ENCODE measurements around the gene CBFA2T2.
A peak's percentile ranks its signal among the peaks of the same experiment; 100 is the strongest.

CBFA2T2 gene

GRCh38 chr20:33684533-33685327 lies 194.8 kb downstream of the CBFA2T2 start:
- Histone ChIP-seq H3K36me3 (peaks cover 0 to 43% (median 19%) of the 10 kb centered on the region in 11 experiments; a peak in 16 of 22 replicates), H4K20me1 (peaks cover 0 to 60% (median 55%) of the 10 kb centered on the region in 11 experiments; a peak in 18 of 22 replicates), H3K4me1 (peaks cover 38 to 92% (median 89%) of the 10 kb centered on the region in 10 experiments), H3K4me3 (peak overlapping the region; percentile 71 to 88 (median 82)), H3K9ac (peak overlapping the region; percentile 72 to 98 (median 95); a peak in 21 of 22 replicates), H3K9me3 (replicated peaks in 1 of 11) (no peaks in the 10 kb centered on the region), H3K27ac (peak overlapping the region in 10 of 11 experiments; percentile 46 to 96 (median 95); a peak in 18 of 22 replicates), H3K27me3 (no peaks in the 10 kb centered on the region), H3K4me2 (peak overlapping the region; percentile 76 to 98 (median 93))
- no peak for TF ChIP-seq Cebpa-rat (IDR thresholded peaks at IDR 0.05)

- Histone ChIP-seq H3K4me1 (peaks cover 46 to 90% (median 88%) of the 10 kb centered on the region in 10 experiments), H3K4me2 (peak overlapping the region; percentile 76 to 98 (median 93)), H3K9me3 (replicated peaks in 1 of 11) (no peaks in the 10 kb centered on the region), H3K27ac (peak overlapping the region in 10 of 11 experiments; percentile 46 to 96 (median 95); a peak in 20 of 22 replicates), H3K36me3 (peaks cover 0 to 35% (median 11%) of the 10 kb centered on the region in 11 experiments; a peak in 9 of 22 replicates), H3K27me3 (no peaks in the 10 kb centered on the region), H3K9ac (peak overlapping the region; percentile 72 to 98 (median 95); a peak in 21 of 22 replicates), H4K20me1 (peaks cover 0 to 52% (median 47%) of the 10 kb centered on the region in 11 experiments; a peak in 18 of 22 replicates), H3K4me3 (peak overlapping the region; percentile 71 to 88 (median 82))
- TF ChIP-seq Cebpa-rat (IDR thresholded peaks at IDR 0.05), result no peak
Observed at GRCh38 chr20:33685328-33686099, 195.6 kb downstream of the CBFA2T2 start.

DNA sequence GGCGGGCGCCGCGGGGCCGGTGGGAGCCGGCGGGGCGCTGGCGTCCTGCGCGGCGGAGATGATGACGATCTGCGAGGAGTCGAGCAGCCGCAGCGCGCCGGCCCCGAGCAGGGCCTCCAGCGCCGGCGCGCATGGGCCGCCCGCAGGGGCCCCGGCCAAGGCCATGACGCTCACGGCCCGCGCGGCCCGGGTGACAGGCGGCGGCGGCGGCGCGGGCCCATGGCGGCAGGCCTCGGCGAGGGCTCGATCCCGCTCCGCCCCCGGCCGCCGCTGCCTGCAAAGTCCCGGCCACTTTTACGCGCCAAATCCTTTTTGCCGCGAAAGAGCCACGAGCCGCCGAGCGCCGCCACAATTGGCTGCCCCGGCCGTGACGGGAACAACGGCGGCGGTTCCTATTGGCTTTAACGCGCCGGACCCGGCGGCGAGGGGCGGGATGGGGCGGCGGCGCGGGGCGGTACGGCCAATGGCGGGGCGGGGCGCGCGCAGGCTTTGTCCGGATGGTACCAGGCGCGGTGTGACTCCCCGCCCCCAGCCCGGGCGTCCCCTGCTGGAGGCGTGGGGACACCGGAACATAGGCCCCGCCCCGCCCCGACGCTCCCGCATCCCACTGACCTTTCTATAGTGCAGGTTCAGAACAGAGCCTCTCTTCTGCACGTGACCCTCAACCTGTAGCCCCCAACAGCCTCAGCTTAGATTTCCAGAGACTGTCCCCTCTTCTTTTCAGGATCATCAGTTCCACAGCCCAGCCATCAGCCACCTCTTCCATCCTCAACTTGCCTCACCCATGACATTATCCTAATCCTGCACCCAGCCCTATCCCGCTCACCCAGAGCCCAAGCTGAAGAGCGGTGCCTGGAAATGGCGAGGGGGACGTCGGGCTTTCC lies 196.4 kb downstream of the CBFA2T2 start, which contains the start of gene E2F1:
Gene E2F1 (minus strand): TSS at position 286 of the 884 bp plus-strand sequence. CDS start 121 bp downstream, at position 165.
- Histone ChIP-seq H3K9me3 (replicated peaks in 1 of 11) (no peaks in the 10 kb centered on the region), H3K27ac (peak within 1 kb of the TSS; percentile 12 to 96 (median 95); a peak in 21 of 22 replicates), H4K20me1 (peaks cover 0 to 43% (median 38%) of the 10 kb centered on the region in 11 experiments; a peak in 18 of 22 replicates), H3K4me1 (peaks cover 54 to 91% (median 88%) of the 10 kb centered on the region in 10 experiments), H3K36me3 (peaks cover 0 to 27% (median 9%) of the 10 kb centered on the region in 11 experiments; a peak in 7 of 22 replicates), H3K4me2 (peak within 1 kb of the TSS; percentile 84 to 98 (median 93)), H3K4me3 (peak within 1 kb of the TSS; percentile 71 to 88 (median 82)), H3K27me3 (no peaks in the 10 kb centered on the region), H3K9ac (peak within 1 kb of the TSS; percentile 72 to 98 (median 95); a peak in 21 of 22 replicates)
- no peak for TF ChIP-seq Cebpa-rat (IDR thresholded peaks at IDR 0.05)

DNA sequence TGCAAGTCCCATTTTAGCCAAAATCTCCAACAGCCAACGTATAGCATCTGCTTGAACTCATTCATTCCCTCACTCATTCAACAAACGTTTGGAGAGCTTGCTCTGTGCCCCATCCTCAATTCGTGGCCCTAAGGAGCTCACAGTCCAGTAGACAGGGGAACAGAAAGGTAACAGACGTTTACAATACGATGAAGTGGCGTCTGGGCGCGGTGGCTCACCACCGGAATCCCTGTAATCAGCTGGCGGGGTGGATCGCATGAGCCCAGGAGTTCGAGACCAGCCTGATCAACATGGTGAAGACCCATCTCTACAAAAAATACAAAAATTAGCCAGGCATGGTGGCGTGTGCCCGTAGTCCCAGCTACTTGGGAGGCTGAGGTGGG lies 197.1 kb downstream of the CBFA2T2 start:
- Histone ChIP-seq H3K4me1 (peaks cover 55 to 93% (median 90%) of the 10 kb centered on the region in 10 experiments), H3K4me2 (peak overlapping the region; percentile 82 to 96 (median 87)), H3K9ac (peak overlapping the region in 10 of 11 experiments; percentile 44 to 96 (median 58); a peak in 19 of 22 replicates), H3K27ac (peak overlapping the region; percentile 12 to 96 (median 85); a peak in 21 of 22 replicates), H3K27me3 (no peaks in the 10 kb centered on the region), H3K4me3 (peak overlapping the region in 8 of 10 experiments; percentile 35 to 88 (median 80); a peak in 13 of 20 replicates), H3K9me3 (replicated peaks in 1 of 11) (no peaks in the 10 kb centered on the region), H4K20me1 (peaks cover 0 to 37% (median 33%) of the 10 kb centered on the region in 11 experiments; a peak in 16 of 22 replicates), H3K36me3 (peaks cover 0 to 25% (median 9%) of the 10 kb centered on the region in 11 experiments; a peak in 7 of 22 replicates)
- no peak for TF ChIP-seq Cebpa-rat (IDR thresholded peaks at IDR 0.05)

- H3K36me3 ChIP-seq, result peaks cover 0 to 20% (median 9%) of the 10 kb centered on the region in 11 experiments; a peak in 7 of 22 replicates
- no peak for TF ChIP-seq Cebpa-rat (IDR thresholded peaks at IDR 0.05)
- peaks cover 58 to 93% (median 90%) of the 10 kb centered on the region in 10 experiments for H3K4me1 ChIP-seq
- peak overlapping the region; percentile 12 to 96 (median 85); a peak in 20 of 22 replicates for H3K27ac ChIP-seq
- peaks cover 0 to 32% (median 29%) of the 10 kb centered on the region in 11 experiments; a peak in 15 of 22 replicates for H4K20me1 ChIP-seq
- H3K27me3 ChIP-seq, result no peaks in the 10 kb centered on the region
- H3K9ac ChIP-seq, result peak overlapping the region in 10 of 11 experiments; percentile 44 to 96 (median 58); a peak in 19 of 22 replicates
- peak overlapping the region in 4 of 10 experiments; percentile 80 to 88 (median 84); a peak in 1 of 20 replicates for H3K4me3 ChIP-seq
- no peaks in the 10 kb centered on the region for H3K9me3 ChIP-seq (replicated peaks in 1 of 11)
- peak overlapping the region; percentile 82 to 96 (median 87) for H3K4me2 ChIP-seq
Observed at GRCh38 chr20:33687370-33687915, 197.5 kb downstream of the CBFA2T2 start.

DNA sequence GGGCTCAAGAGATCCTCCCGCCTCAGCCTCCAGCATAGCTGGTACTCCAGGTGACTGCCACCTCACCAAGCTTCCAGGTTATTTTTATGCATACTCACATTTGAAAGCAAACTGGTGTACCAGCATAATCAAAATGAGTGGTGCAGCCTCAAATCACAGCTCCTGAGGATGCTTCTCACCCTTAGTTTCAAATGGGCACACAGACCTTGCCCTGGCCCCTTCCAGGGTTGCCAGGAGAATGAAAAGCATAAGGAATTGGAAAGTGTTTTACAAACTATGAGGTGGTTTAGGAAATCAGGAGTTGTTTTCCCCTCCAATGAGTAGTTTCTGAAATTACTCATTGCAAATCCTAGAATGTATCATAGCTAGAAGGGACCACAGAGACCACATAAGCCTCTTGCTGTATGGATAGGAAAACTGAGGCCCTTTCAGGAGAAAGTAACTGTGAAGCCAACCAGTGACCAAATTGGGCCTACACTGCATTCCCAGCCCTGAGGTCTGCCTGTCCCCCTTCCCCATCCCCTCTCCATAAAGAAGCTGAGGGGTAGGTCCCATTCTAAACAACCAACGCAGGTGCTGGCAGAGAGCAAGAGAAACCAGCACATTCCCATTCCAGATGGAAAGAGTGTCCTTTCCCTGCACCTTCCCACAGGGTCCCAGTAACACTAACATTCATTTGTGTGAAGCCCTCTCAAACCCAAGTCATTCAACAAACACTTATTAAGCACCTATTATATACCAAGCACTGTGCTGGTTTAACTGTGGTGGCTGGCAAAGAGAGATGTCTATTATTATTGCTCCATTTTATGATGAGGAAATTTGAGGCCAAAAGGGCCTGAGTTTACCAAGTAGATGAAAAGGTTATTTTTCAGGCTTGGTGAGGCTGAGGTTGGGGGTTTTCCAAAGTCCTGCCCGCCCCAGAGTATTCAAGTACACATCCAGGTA lies 198.4 kb downstream of the CBFA2T2 start:
- H3K27ac ChIP-seq, result peak overlapping the region in 9 of 11 experiments; percentile 65 to 96 (median 85); a peak in 18 of 22 replicates

More for the DNA sequence above, 198.4 kb downstream of the CBFA2T2 start:
- Histone ChIP-seq H4K20me1 (peaks cover 0 to 24% (median 20%) of the 10 kb centered on the region in 11 experiments; a peak in 15 of 22 replicates), H3K4me2 (peak overlapping the region; percentile 82 to 96 (median 87); a peak in 21 of 22 replicates), H3K36me3 (peaks cover 0 to 13% (median 5%) of the 10 kb centered on the region in 11 experiments; a peak in 6 of 22 replicates), H3K9ac (peak overlapping the region in 9 of 11 experiments; percentile 34 to 96 (median 59); a peak in 16 of 22 replicates), H3K27me3 (no peaks in the 10 kb centered on the region), H3K4me3 (no peak overlapping the region), H3K4me1 (peaks cover 61 to 93% (median 90%) of the 10 kb centered on the region in 10 experiments), H3K9me3 (replicated peaks in 1 of 11) (no peaks in the 10 kb centered on the region)
- no peak for TF ChIP-seq Cebpa-rat (IDR thresholded peaks at IDR 0.05)

Measured in BLaER1 treated with 17β-estradiol and CSF1 and Interleukin-3, amounts not matched to agents 10 nM and 100 nM (cell line).